ENCODE data around the gene ARHGEF7.
"Not testable (repeated sequence)": the region's sequence is repeated elsewhere in the genome, so short reads cannot be mapped to it uniquely, and the experiment has no call there.

ARHGEF7 gene

GRCh38 chr13:111115061-111115964 lies at the start of gene ARHGEF7:
Gene ARHGEF7, plus strand, starts transcription at chr13:111115310. Its CDS starts 217 bp downstream, at chr13:111115527.
- H3K27ac ChIP-seq: no peak within 1 kb of the TSS
- no peak for DNase-seq (ENCODE audit: low read depth, low spot score)

DNA sequence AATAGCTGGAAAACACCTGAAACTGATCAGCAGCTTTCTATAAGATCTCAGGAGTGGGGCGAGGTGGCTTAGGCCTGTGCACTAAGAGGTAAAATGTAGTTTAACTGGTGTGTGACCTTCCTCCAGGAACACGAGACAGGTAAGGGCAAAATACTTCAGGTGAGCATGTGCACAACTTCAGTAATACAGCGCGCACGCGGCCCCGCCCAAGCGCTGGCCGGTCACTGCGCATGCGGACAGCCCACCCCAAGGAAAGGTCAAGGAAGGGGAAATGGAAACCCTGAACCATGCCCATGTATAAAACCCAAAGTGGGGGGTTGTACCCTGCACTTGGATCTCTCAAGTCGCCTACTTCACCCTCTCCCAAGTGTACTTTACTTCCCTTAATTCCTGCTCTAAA lies 49.4 kb upstream of the ARHGEF7 start:
- no peak overlapping the region for H3K27ac ChIP-seq
- no peak for DNase-seq (ENCODE audit: low read depth, low spot score)

DNA sequence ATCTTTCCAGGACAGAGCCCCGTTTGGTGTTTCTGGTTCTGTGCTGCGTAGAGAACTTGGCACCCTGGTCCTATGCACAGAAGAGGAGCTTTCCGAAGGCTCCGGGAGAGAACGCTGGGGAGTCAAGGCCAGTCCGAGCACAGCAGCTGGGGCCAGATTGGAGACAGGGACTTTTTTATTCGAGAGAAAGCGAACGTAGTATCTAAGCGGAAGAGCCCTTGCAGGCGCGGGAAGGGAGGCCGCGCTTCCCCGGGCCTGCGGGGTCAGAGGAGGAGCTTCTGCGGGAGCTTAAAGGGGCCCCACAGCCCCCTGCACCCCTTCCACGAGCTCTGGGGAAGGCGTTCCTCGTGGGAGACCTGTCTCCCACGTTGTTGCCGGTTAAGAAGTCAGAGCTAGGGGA lies 48.6 kb upstream of the ARHGEF7 start:
- H3K27ac ChIP-seq: no peak overlapping the region
- DNase-seq (ENCODE audit: low read depth, low spot score): no peak

DNA sequence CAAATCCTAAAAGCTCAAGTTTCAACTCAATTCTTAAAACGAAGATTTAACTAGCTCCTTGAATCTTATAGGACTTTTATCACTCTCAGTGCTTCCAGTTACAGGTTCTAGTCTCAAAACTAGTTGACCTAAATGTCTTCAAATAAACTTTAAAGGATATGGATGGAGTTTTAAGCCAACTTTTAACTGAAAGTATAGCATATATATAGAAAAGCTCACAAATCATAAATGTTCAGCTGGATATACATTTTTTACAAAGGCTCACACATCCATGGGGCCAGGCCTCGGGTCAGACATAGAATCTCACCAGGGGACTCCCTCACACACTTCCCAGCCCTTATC lies 47.1 kb upstream of the ARHGEF7 start:
- no peak overlapping the region for H3K27ac ChIP-seq
- no peak for DNase-seq (ENCODE audit: low read depth, low spot score)

DNA sequence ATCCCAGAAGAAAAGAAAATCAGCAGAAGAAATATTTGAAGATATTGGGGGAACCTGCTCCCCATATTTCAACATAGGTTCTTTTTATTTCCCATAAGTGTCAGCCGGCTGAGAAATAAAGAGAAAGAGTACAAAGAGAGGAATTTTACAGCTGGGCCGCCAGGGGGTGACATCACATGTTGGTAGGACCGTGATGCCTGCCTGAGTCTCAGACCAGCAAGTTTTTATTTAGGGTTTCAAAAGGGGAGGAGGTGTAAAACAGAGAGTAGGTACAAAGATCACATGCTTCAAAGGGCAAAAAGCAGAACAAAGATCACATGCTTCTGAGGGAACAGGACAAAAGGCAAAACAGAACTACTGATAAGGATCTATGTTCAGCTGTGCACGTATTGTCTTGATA lies 44.0 kb upstream of the ARHGEF7 start:
- not testable (repeated sequence) for DNase-seq (ENCODE audit: low read depth, low spot score); H3K27ac ChIP-seq

GRCh38 chr13:111071526-111071925 lies 43.6 kb upstream of the ARHGEF7 start:
- not testable (repeated sequence) for H3K27ac ChIP-seq; DNase-seq (ENCODE audit: low read depth, low spot score)

DNA sequence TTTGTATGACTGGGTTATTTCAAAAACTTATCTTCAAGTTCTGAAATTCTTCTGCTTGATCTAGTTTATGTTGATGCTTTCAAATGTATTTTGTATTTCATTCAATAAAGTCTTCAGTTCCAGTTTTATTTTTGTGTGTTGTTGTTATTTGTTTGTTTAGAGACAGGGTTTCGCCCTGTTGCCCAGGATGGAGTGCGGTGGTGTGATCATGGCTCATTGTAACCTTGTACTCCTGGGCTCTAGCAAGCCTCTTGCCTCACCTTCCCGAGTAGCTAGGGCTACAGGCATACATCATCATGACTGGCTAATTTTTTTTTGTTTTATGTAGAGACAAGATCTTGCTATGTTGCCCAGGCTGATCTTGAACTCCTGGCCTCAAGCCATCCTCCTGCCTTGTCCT lies 40.3 kb upstream of the ARHGEF7 start:
- no peak overlapping the region for H3K27ac ChIP-seq
- DNase-seq (ENCODE audit: low read depth, low spot score): no peak

DNA sequence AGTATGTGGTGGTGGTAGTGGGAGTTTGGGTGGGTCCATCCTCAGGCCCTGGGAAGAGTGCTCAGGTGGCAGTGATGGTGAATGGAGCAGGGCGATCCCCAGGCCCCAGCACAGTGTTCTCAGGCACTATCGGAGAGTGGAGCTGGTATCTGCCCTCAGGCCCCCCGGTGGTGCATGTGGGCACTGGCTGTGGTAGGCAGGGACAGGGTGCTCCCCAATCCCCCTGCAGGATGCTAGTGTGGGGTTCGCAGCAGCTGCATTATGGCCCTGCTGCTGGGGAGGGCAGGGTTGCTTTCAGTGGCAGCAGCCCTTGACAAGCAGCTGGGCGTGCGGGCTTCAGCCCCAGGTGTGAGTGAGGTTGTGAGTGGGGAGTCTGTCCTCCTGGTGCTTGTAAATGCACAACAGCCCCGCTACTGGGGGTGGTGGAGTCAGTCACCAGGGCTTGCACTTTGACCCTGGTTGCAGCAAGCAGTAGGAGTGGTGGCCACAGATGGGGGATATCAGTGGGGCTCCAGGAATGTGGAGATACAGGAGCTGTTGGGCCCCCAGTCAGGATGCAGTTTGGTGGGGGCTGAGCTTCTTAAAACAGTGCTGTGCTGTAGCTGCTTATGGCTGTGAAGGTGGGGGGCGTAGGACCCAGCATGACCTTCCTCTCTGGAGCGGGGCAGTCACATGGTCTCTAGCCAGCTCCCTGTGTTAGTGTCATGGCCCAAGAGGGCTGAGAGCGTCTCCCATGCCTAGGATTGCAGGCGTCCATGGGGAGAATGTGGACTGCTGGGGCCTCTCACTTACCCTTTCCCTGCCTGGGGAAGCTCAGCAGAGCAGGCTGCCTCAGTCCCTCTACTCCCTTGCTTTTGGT lies 38.7 kb upstream of the ARHGEF7 start:
- no peak overlapping the region for H3K27ac ChIP-seq
- no peak for DNase-seq (ENCODE audit: low read depth, low spot score)

DNA sequence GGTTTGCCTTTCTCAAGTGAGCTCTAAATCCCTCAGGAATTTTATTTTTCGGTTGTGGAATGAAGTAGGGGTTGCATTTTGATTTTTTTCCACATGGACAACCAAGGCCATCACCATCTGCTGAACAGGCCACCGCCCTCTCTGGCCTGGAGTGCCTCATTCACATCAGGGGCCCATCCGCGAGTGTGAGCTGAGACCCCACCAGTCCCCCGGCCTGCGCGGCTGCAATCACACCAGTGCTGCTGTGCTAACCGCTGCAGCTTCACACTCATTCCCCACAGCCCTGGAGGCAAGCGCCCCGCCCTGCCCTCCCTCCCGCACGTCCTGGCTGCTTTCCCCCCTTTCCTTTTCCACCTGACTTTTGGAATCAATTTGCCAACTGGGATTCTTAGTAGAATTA lies 35.7 kb upstream of the ARHGEF7 start:
- DNase-seq (ENCODE audit: low read depth, low spot score): no peak
- H3K27ac ChIP-seq: no peak overlapping the region

GRCh38 chr13:111080642-111081041 lies 34.5 kb upstream of the ARHGEF7 start:
- H3K27ac ChIP-seq: no peak overlapping the region
- no peak for DNase-seq (ENCODE audit: low read depth, low spot score)

GRCh38 chr13:111082240-111082639 lies 32.9 kb upstream of the ARHGEF7 start:
- no peak overlapping the region for H3K27ac ChIP-seq
- no peak for DNase-seq (ENCODE audit: low read depth, low spot score)

DNA sequence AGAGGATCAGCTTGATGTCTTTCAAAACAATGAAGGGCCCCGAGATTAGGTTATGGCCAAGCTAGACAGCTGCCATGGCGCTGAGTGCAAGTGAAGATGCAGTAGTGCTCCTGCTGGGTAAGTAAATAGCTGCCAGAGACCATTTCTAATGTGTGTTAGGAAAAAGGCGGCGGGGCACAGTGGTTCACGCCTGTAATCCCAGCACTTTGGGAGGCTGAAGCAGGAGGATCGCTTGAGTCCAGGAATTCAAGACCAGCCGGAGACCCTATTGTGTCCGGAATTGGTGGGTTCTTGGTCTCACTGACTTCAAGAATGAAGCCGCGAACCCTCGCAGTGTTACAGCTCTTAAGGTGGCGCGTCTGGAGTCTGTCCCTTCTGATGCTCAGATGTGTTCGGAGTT lies 32.3 kb upstream of the ARHGEF7 start:
- DNase-seq (ENCODE audit: low read depth, low spot score); H3K27ac ChIP-seq: not testable (repeated sequence)

- not testable (repeated sequence) for DNase-seq (ENCODE audit: low read depth, low spot score); H3K27ac ChIP-seq
These were observed 31.4 kb upstream of the ARHGEF7 start for GRCh38 chr13:111083693-111084092.

- no peak overlapping the region for H3K27ac ChIP-seq
- no peak for DNase-seq (ENCODE audit: low read depth, low spot score)
These were observed 24.9 kb upstream of the ARHGEF7 start for GRCh38 chr13:111090169-111090568.

- no peak for DNase-seq (ENCODE audit: low read depth, low spot score)
- H3K27ac ChIP-seq: no peak overlapping the region
These were observed 22.4 kb upstream of the ARHGEF7 start for GRCh38 chr13:111092685-111093084.

- DNase-seq (ENCODE audit: low read depth, low spot score): no peak
These were observed 22.0 kb upstream of the ARHGEF7 start for GRCh38 chr13:111093136-111093535.

DNA sequence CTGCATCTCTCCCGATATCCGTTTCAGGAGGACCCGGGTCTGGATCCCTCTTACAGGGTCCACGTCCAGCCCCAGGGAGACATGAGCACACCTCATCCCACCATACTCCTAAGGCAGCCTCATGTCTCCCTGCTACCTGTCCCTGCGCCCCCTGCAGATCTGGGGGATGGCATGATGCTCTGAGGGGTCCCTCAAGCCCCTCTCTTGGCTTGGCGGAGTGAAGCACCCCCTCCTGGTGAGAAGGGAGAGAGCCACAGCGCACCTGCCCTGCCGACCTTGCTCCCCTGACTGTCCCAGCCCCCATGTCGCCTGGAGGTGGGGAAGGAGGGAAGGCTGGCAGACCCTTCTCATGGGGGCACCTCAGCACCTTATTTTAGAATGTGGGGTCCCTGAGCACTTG lies 21.5 kb upstream of the ARHGEF7 start:
- H3K27ac ChIP-seq: no peak overlapping the region
- no peak for DNase-seq (ENCODE audit: low read depth, low spot score)

More at GRCh38 chr13:111093136-111093535, 22.0 kb upstream of the ARHGEF7 start:
- H3K27ac ChIP-seq: no peak overlapping the region

- DNase-seq (ENCODE audit: low read depth, low spot score): no peak
- H3K27ac ChIP-seq: no peak overlapping the region
These were observed 19.9 kb upstream of the ARHGEF7 start for GRCh38 chr13:111095031-111095840.

- H3K27ac ChIP-seq: no peak overlapping the region
- DNase-seq (ENCODE audit: low read depth, low spot score): no peak
These were observed 19.1 kb upstream of the ARHGEF7 start for GRCh38 chr13:111095911-111096501.

- no peak for DNase-seq (ENCODE audit: low read depth, low spot score)
- H3K27ac ChIP-seq: no peak overlapping the region
These were observed 15.8 kb upstream of the ARHGEF7 start for GRCh38 chr13:111099290-111099689.
